Keratinocyte (primary cell): ENCODE results near the gene NOS1AP. TPM values are rescaled to one million over a fixed set of nuclear protein-coding genes. Genes with fewer than 3 reads are reported as not detected.

Source experiments
- DNase-seq: peaks from one replicate; pipeline ENCODE4 v3.0.0-alpha.2; 2011; ENCODE audit warnings: low read depth, missing footprints, low spot score
- FAIRE-seq: peaks from 2 replicates; lab custom pipeline; 2011; peaks lifted over from hg19 to GRCh38; lab: Jason Lieb, UNC
- H2AFZ ChIP-seq: 2 replicates; pipeline ENCODE4 v1.6.0; 2012; ENCODE audit warnings: low read length, control low read depth, inconsistent platforms; ENCODE audit not compliant: control insufficient read depth
- H3K27ac ChIP-seq: 2 replicates; pipeline ENCODE4 v1.5.1; 2011; ENCODE audit warnings: low read length; ENCODE audit not compliant: control insufficient read depth, insufficient read depth
- H3K27me3 ChIP-seq: 3 replicates; pipeline ENCODE4 v1.6.0; 2011; ENCODE audit warnings: low read length; ENCODE audit not compliant: control insufficient read depth, insufficient read depth; ENCODE audit errors: extremely low read depth
- H3K36me3 ChIP-seq, 2 experiments: 2 replicates in 1 of 2; 3 replicates in 1 of 2; pipeline ENCODE4 v1.5.1; 2011; ENCODE audit warnings: low read length in 2 of 2, mild to moderate bottlenecking in 1 of 2; ENCODE audit not compliant: control insufficient read depth in 2 of 2, insufficient read depth in 2 of 2; ENCODE audit errors: extremely low read depth in 1 of 2
- H3K4me1 ChIP-seq: 3 replicates; pipeline ENCODE4 v1.5.1; 2011; ENCODE audit warnings: low read length; ENCODE audit not compliant: control insufficient read depth, insufficient read depth; ENCODE audit errors: extremely low read depth
- H3K4me2 ChIP-seq: 3 replicates; pipeline ENCODE4 v1.6.0; 2011; ENCODE audit warnings: low read depth, low read length; ENCODE audit not compliant: control insufficient read depth, insufficient read depth; ENCODE audit errors: extremely low read depth
- H3K4me3 ChIP-seq, 3 experiments: fragments of 200-600 bp in 1 of 3; sonication (generic) in 1 of 3; 2 replicates in 2 of 3; 3 replicates in 1 of 3; pipeline ENCODE4 v1.5.1; 2011 to 2016; ENCODE audit warnings: low read length in 3 of 3, mild to moderate bottlenecking in 3 of 3, control low read depth in 2 of 3, inconsistent platforms in 1 of 3, low read depth in 1 of 3, mixed read lengths in 1 of 3, mixed run types in 1 of 3, moderate library complexity in 1 of 3; ENCODE audit not compliant: control insufficient read depth in 2 of 3, insufficient read depth in 2 of 3; ENCODE audit errors: extremely low read depth in 1 of 3
- H3K79me2 ChIP-seq: 2 replicates; pipeline ENCODE4 v1.6.0; 2012; ENCODE audit warnings: low read length; ENCODE audit not compliant: control insufficient read depth, insufficient read depth
- H3K9ac ChIP-seq: 3 replicates; pipeline ENCODE4 v1.6.0; 2011; ENCODE audit warnings: low read length; ENCODE audit not compliant: control insufficient read depth, insufficient read depth; ENCODE audit errors: extremely low read depth
- H3K9me1 ChIP-seq: 3 replicates; pipeline ENCODE4 v1.6.0; 2011; ENCODE audit warnings: low read length; ENCODE audit not compliant: control insufficient read depth, insufficient read depth; ENCODE audit errors: extremely low read depth
- H3K9me3 ChIP-seq: 2 replicates; pipeline ENCODE4 v1.5.1; 2012; ENCODE audit warnings: low read depth, low read length; ENCODE audit not compliant: control insufficient read depth
- H4K20me1 ChIP-seq: 3 replicates; pipeline ENCODE4 v1.6.0; 2011; ENCODE audit warnings: low read length; ENCODE audit not compliant: control insufficient read depth, insufficient read depth; ENCODE audit errors: extremely low read depth
- CTCF ChIP-seq, 3 experiments: IDR thresholded peaks in 1 of 3; conservative IDR thresholded peaks in 1 of 3; optimal IDR thresholded peaks in 1 of 3; 2 replicates in 2 of 3; 3 replicates in 1 of 3; pipeline versions ENCODE3 to v1.5.1; 2011; ENCODE audit warnings: low read length in 3 of 3, mild to moderate bottlenecking in 3 of 3, moderate library complexity in 2 of 3, control low read depth in 1 of 3, inconsistent platforms in 1 of 3; ENCODE audit not compliant: insufficient read depth in 2 of 3; ENCODE audit errors: extremely low read depth in 1 of 3
- EZH2 ChIP-seq: IDR thresholded peaks from one replicate; pipeline ENCODE4 v1.6.1; 2012; ENCODE audit warnings: inconsistent platforms, mild to moderate bottlenecking, low read length, moderate library complexity
- dilution Hi-C: fragments of 300-500 bp; cut with MboI; formaldehyde crosslinking; loops from one replicate; pipeline ENCODE4 v1.7.0; 2020; ENCODE audit warnings: low sequenced_read_pairs; ENCODE audit not compliant: extremely low pct_ligation_motif_present
- polyA plus RNA-seq, 5 experiments: library from polyadenylated mRNA; depleted of rRNA in 3 of 5; stranded (reverse) in 3 of 5; stranded (forward) in 1 of 5; unstranded in 1 of 5; fragments of >200 nt; gene quantifications; 1 replicate in 1 of 5; 2 replicates in 3 of 5; 3 replicates in 1 of 5; pipeline versions ENCODE4 v1.2.1 to v1.2.3, GENCODE V29; 2011 to 2012; ENCODE audit warnings: missing spikeins in 2 of 5, low read depth in 1 of 5, low replicate concordance in 1 of 5

NOS1AP gene
- polyA plus RNA-seq, 1 donor (not counting 4 experiments of a cell fraction or from before 2014, with no cell fraction given): not detected

GRCh38 chr1:162040657-162041056 is 28.8 kb upstream of the NOS1AP start:
- dilution Hi-C loops: no loop called here
- DNase-seq (no peak), FAIRE-seq (peak; percentile 77)
- Histone ChIP-seq H2AFZ (no peak overlapping the region), H3K27me3 (no peaks in the 10 kb centered on the region), H3K27ac (no peak overlapping the region), H3K4me2 (no peak overlapping the region), H3K9ac (no peak overlapping the region), H3K9me3 (no peaks in the 10 kb centered on the region), H3K4me1 (peaks cover 10% of the 10 kb centered on the region), H3K36me3 (no peaks in the 10 kb centered on the region), H3K9me1 (no peaks in the 10 kb centered on the region), H3K4me3 (no peak overlapping the region), H4K20me1 (no peaks in the 10 kb centered on the region), H3K79me2 (no peaks in the 10 kb centered on the region)
- no peak for TF ChIP-seq EZH2
- peak; percentile 37 to 53 (median 52) for TF ChIP-seq CTCF (optimal IDR thresholded peaks at IDR 0.05 in 1 of 3, IDR thresholded peaks at IDR 0.05 in 1 of 3, conservative IDR thresholded peaks at IDR 0.05 in 1 of 3; ENCODE audit: extremely low read depth in 1 of 3, insufficient read depth in 2 of 3, low read length in 3 of 3)

GRCh38 chr1:162042361-162042760 is 27.1 kb upstream of the NOS1AP start:
- Histone ChIP-seq H3K9ac (no peak overlapping the region), H2AFZ (no peak overlapping the region), H3K27ac (no peak overlapping the region), H3K4me2 (no peak overlapping the region), H3K4me3 (no peak overlapping the region), H3K9me3 (no peaks in the 10 kb centered on the region), H3K27me3 (no peaks in the 10 kb centered on the region), H4K20me1 (no peaks in the 10 kb centered on the region), H3K79me2 (no peaks in the 10 kb centered on the region), H3K4me1 (no peaks in the 10 kb centered on the region), H3K9me1 (no peaks in the 10 kb centered on the region), H3K36me3 (no peaks in the 10 kb centered on the region)
- TF ChIP-seq EZH2 (no peak), CTCF (optimal IDR thresholded peaks at IDR 0.05 in 1 of 3, IDR thresholded peaks at IDR 0.05 in 1 of 3, conservative IDR thresholded peaks at IDR 0.05 in 1 of 3; ENCODE audit: extremely low read depth in 1 of 3, insufficient read depth in 2 of 3, low read length in 3 of 3) (no peak)
- dilution Hi-C loops: no loop called here
- DNase-seq (no peak), FAIRE-seq (no peak)
